ENCODE measurements around the gene ACTR3.

GRCh38 chr2:113992090-113992489, 102.2 kb downstream of the ACTR3 start:
- TF ChIP-seq CTCF (IDR thresholded peaks at IDR 0.05), result no peak
- no peak for TF ChIP-seq POLR2A (IDR thresholded peaks at IDR 0.05)

Measured in heart left ventricle (tissue), 13 donors.